Muscle of leg (tissue), 11 donors: ENCODE measurements around the gene EMCN. TPM values are rescaled to one million over a fixed set of nuclear protein-coding genes. Genes with fewer than 3 reads are reported as not detected.
A peak's percentile ranks its signal among the peaks of the same experiment; 100 is the strongest.
"Not testable (repeated sequence)": the region's sequence is repeated elsewhere in the genome, so short reads cannot be mapped to it uniquely, and the experiment has no call there.

Experiments
- DNase-seq: peaks from one replicate; pipeline ENCODE4 v3.0.0; 2013
- H3K27ac ChIP-seq: one replicate; pipeline ENCODE4 v1.5.1; 2013; ENCODE audit warnings: mild to moderate bottlenecking, low read length, control low read depth
- H3K27me3 ChIP-seq: one replicate; pipeline ENCODE4 v1.6.1; 2013; ENCODE audit warnings: low read length; ENCODE audit not compliant: control insufficient read depth, insufficient read depth
- H3K36me3 ChIP-seq: one replicate; pipeline ENCODE4 v1.6.1; 2013; ENCODE audit warnings: low read length; ENCODE audit not compliant: control insufficient read depth, insufficient read depth
- H3K4me1 ChIP-seq: one replicate; pipeline ENCODE4 v1.6.1; 2013; ENCODE audit warnings: low read length; ENCODE audit not compliant: control insufficient read depth, insufficient read depth
- H3K4me3 ChIP-seq: one replicate; pipeline ENCODE4 v1.5.1; 2013; ENCODE audit warnings: low read length, control low read depth
- H3K9me3 ChIP-seq: replicated peaks from 2 replicates; pipeline ENCODE4 v1.6.1; 2013; ENCODE audit warnings: low read depth, low read length; ENCODE audit not compliant: control insufficient read depth
- WGBS: methylation state at CpG from one replicate; pipeline ENCODE4 v1.1.5; 2013; ENCODE audit warnings: missing lambda C conversion rate; ENCODE audit not compliant: insufficient coverage; 5-methylcytosine and 5-hydroxymethylcytosine counted together
- polyA plus RNA-seq, 8 donors: library from polyadenylated mRNA; unstranded; fragments of 120-200 nt; gene quantifications; one replicate each; pipeline versions ENCODE4 v1.2.1 to v1.2.3, GENCODE V29; 2013; ENCODE audit warnings: inconsistent platforms in 1 of 8, low replicate concordance in 1 of 8; ENCODE audit not compliant: insufficient read length in 8 of 8, insufficient read depth in 1 of 8
- total RNA-seq: library from RNA; stranded (reverse); fragments of 120-200 nt; gene quantifications from one replicate; pipeline ENCODE4 v1.2.4, GENCODE V29; 2013

Gene EMCN
- total and polyA plus RNA-seq, 9 donors = 25.0 to 36.1 (median 31.1) TPM

DNA sequence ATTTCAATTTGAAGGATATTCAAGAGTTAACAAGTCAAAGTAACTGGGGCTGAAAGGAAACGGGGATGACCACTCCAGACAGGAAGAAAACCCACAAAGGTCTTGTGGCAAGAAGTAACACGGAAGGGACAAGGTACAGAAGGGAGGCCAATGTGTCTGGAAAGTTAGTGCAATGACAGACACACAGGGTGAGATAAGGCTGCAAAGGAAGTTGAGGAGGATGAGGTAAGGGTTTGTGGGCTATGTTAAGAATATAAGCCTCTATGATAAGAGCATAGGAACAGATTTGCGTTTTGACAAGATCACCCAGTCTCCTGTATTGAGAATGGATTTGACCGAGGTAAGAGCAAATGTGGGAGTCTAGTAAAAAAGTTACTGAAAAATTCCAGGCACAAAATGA is 21.9 kb upstream of the EMCN start:
- no peak for DNase-seq
- no peak overlapping the region for H3K4me3 ChIP-seq
- 46% methylated on average over 4 of the region's 4 CpGs for WGBS
- H3K27me3 ChIP-seq = no peaks in the 10 kb centered on the region
- no peaks in the 10 kb centered on the region for H3K9me3 ChIP-seq
- no peaks in the 10 kb centered on the region for H3K4me1 ChIP-seq
- H3K36me3 ChIP-seq = no peaks in the 10 kb centered on the region
- H3K27ac ChIP-seq = no peak overlapping the region

DNA sequence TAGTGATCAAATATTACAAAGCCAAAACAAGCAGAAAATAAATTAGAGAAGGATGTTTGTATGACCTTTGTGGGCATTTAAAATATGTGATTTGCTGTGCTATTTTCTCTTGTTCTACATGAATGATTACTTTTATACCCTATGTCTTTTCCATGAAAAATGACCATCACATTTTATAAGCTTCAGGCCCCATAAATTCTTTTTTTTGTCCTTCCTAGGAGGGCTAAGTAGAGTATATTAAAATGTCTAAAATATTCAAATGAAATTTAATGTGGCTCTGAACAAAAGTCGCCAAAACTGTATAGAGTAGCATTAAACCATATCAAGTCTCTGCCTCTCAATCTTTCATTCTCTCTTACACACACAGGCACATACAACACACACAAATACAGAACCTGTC is 15.9 kb upstream of the EMCN start:
- DNase-seq = no peak
- Histone ChIP-seq H3K36me3 (no peaks in the 10 kb centered on the region), H3K9me3 (no peaks in the 10 kb centered on the region), H3K27ac (no peak overlapping the region), H3K4me1 (no peaks in the 10 kb centered on the region), H3K4me3 (no peak overlapping the region), H3K27me3 (no peaks in the 10 kb centered on the region)
- no CpG with 5 or more reads among the region's 1 CpG for WGBS

DNA sequence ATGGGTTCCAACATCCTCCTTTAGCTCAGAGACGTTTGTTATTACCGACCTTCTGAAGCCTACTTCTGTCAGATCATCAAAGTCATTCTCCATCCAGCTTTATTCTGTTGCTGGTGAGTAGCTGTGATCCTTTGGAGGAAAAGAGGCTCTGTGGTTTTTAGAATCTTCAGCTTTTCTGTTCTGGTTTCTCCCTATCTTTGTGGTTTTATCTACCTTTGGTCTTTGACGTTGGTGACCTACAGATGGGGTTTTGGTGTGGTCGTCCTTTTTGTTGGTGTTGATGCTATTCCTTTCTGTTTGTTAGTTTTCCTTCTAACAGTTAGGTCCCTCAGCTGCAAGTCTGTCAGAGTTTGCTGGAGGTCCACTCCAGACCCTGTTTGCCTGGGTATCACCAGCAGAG is 12.3 kb upstream of the EMCN start:
- no CpG with 5 or more reads among the region's 4 CpGs for WGBS
- not testable (repeated sequence) for H3K9me3 ChIP-seq, H3K4me1 ChIP-seq, H3K27me3 ChIP-seq, DNase-seq, H3K27ac ChIP-seq, H3K36me3 ChIP-seq, H3K4me3 ChIP-seq

DNA sequence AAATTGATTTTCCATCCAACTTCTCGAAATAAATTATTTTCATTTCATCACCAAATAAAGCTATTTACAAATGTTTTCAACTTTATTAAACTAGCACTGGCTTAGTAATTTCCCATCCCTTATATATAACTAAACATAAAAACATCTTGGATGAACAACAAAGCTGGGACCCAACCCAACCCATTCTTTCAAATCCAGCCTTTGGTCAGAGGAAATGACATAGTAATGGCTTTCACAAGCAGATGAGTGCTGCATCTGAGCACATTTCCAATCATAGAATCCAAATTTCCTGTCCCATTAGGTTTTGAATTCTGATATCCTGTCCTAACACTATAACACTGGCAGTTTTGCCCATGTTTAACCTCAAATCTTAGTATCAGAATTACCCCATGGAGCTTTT is 7.9 kb upstream of the EMCN start:
- peak; percentile 77 for DNase-seq
- H3K27me3 ChIP-seq = no peaks in the 10 kb centered on the region
- no peaks in the 10 kb centered on the region for H3K36me3 ChIP-seq
- H3K27ac ChIP-seq = peak overlapping the region; percentile 32
- 0% methylated on average over 1 of the region's 1 CpG for WGBS
- no peaks in the 10 kb centered on the region for H3K9me3 ChIP-seq
- no peaks in the 10 kb centered on the region for H3K4me1 ChIP-seq
- H3K4me3 ChIP-seq = no peak overlapping the region

DNA sequence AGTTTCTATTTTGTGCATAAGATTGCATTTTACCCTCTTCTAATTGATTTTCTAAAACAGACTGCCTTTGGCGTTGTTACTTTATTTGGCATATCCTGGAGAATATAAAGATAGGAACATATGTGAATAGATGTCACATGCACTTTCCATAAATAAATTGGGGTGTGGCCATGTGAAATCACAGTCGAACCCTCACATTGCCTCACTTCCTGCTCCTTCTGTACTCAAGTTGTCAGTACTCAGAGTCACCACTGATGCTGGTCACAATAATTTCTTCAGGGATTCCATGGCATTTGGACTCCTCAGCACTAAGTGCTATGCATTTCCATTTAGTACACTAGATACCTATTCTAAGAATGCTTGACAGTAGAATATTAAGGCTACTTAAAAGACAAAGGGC is 1.4 kb upstream of the EMCN start:
- WGBS = 13% methylated on average over 1 of the region's 2 CpGs
- Histone ChIP-seq H3K4me3 (no peak overlapping the region), H3K36me3 (no peaks in the 10 kb centered on the region), H3K4me1 (no peaks in the 10 kb centered on the region), H3K27me3 (no peaks in the 10 kb centered on the region), H3K27ac (peak overlapping the region; percentile 18), H3K9me3 (no peaks in the 10 kb centered on the region)
- DNase-seq = peak; percentile 53

DNA sequence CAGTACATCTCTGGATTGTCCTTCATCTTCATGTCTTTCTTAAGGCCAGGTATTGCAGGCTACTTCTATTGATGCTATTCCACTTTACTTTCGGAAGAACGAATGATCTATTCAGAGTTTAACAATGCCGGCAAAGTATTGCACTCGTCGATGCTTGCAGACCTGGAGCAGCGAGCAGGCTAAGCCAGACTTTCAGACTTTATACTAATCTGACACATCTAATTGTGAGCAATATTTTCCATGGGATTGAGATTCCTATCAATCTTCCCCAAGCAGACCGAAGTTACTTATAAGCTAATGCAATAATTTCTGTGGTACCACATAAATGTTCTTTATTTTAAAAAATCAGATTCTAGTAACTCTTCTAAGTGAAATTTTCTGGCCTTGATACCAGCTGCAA is 1.6 kb downstream of the EMCN start:
- 71% methylated on average over 4 of the region's 7 CpGs for WGBS
- peak overlapping the region; percentile 56 for H3K27ac ChIP-seq

DNA sequence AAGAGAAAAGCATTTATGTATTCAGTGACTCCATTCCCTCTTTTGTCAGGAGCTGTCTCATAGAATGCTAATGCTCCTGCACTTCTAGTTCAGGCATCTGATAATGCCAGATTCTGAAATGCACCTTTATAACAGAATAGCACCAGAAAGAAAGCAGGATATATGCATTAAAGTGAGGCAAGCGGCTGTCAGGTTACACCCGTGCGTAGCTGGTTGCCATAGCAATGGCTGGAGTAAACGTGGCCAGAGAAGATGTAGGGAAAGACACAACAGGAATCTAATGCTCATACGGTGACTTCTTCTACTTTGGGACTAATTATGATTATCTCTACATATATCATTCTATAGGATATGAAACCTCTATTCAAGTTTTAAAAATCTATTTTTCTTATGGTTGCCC is 5.9 kb downstream of the EMCN start:
- H3K36me3 ChIP-seq = no peaks in the 10 kb centered on the region
- H3K27ac ChIP-seq = no peak overlapping the region
- WGBS = no CpG with 5 or more reads among the region's 5 CpGs
- H3K9me3 ChIP-seq = no peaks in the 10 kb centered on the region
- H3K4me1 ChIP-seq = no peaks in the 10 kb centered on the region
- DNase-seq = peak; percentile 42
- no peaks in the 10 kb centered on the region for H3K27me3 ChIP-seq
- no peak overlapping the region for H3K4me3 ChIP-seq

More for the DNA sequence above, 1.6 kb downstream of the EMCN start:
- H3K4me3 ChIP-seq = peak overlapping the region; percentile 31
- no peaks in the 10 kb centered on the region for H3K4me1 ChIP-seq
- no peaks in the 10 kb centered on the region for H3K9me3 ChIP-seq
- no peaks in the 10 kb centered on the region for H3K27me3 ChIP-seq
- no peaks in the 10 kb centered on the region for H3K36me3 ChIP-seq
- DNase-seq = no peak

DNA sequence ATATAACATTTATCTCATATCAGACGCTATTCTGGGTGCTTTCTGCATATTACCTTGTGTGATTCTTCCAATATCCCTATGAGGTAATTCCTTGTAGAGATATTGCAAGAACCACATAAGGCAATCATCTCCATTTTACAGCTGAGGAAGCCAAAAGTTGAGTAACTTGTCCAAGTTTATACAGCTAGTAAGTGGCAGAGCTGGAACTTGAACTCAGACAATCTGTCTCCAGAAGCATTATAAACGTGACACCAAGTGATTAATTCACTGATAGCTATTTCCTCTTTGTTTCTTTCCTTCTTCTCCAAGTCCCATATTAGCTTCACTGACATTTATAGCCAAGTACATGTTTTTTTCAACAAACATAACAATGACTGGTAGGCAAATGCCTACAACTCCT is 7.3 kb downstream of the EMCN start:
- Histone ChIP-seq H3K36me3 (no peaks in the 10 kb centered on the region), H3K9me3 (no peaks in the 10 kb centered on the region), H3K4me1 (no peaks in the 10 kb centered on the region), H3K4me3 (no peak overlapping the region), H3K27me3 (no peaks in the 10 kb centered on the region), H3K27ac (no peak overlapping the region)
- no CpG with 5 or more reads among the region's 2 CpGs for WGBS
- DNase-seq = no peak

DNA sequence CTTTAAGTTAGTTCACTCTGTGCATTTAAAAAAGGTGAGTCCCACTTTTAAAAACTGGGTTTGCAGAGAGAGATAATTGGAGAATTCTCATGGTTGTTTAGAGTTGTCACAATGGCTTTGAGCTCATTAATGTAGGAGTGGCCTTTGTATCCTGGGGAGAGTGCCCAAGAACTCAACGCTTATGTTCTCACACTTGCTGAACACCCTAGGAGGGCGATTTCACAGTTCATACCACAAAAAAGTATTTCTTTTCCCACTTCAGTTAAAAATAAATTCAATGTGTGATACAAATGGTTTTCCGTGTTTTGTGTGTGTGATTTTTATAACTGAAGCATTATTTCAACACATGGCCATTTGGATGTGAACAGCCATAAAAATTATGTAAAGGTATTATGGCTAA is 8.4 kb downstream of the EMCN start:
- no peaks in the 10 kb centered on the region for H3K27me3 ChIP-seq
- no peak for DNase-seq
- H3K36me3 ChIP-seq = no peaks in the 10 kb centered on the region
- no peak overlapping the region for H3K27ac ChIP-seq
- H3K9me3 ChIP-seq = no peaks in the 10 kb centered on the region
- WGBS = no CpG with 5 or more reads among the region's 3 CpGs
- H3K4me1 ChIP-seq = no peaks in the 10 kb centered on the region
- H3K4me3 ChIP-seq = no peak overlapping the region

DNA sequence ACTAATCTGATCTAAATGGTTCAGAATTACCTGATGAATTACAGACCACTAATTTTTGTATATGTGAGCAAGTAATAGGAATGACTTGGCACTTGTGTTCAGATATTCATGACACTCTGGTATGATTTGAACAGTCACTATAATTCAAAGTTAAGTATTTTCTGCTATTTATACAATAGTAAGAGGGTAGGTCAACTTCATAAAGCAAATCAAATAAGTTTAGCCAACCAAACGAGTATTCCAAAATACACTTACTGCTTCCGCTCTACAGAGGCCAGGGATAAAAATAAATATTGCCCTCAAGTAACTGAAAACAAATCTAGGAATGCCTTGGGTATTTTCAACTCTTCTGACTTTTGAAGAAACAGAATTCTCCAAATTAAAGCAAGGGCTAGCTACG is 9.1 kb downstream of the EMCN start:
- no CpG with 5 or more reads among the region's 3 CpGs for WGBS

DNA sequence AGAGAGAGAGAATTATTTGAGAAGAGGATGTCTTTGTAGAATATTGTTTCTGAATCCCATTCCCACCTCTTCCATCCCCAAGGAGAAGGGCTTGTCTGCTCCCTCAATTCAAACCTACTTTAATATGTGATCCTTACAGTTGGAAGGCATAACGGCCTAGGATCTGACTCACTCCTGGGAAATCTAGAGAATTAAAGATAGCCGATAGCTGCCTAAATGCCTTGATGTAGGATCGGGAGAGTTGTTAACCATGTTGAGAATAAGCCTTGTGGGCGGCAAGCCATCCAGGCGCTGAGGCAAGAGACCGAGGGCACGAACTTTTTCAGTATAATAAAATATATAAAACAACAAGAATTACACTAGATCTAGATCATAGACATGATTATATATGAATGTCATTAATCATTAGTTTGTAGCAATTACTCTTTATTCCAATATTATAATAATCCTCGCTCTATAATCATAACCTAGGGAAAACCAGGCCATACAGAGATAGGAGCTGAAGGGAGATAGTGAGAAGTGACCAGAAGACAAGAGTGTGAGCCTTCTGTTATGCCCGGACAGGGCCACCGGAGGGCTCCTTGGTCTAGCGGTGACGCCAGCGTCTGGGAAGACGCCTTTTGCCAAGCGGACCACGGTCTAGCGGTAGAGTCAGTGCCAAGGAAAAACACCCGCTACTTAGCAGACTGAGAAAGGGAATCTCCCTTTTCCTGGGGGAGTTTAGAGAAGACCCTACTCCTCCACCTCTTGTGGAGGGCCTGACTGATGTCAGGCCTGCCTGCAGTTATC is 13.5 kb downstream of the EMCN start:
- no peak for DNase-seq
- Histone ChIP-seq H3K4me1 (no peaks in the 10 kb centered on the region), H3K27ac (no peak overlapping the region), H3K4me3 (no peak overlapping the region), H3K27me3 (no peaks in the 10 kb centered on the region), H3K9me3 (no peaks in the 10 kb centered on the region), H3K36me3 (no peaks in the 10 kb centered on the region)
- WGBS = 98% methylated on average over 7 of the region's 18 CpGs

More for the DNA sequence above, 9.1 kb downstream of the EMCN start:
- Histone ChIP-seq H3K4me3 (no peak overlapping the region), H3K27ac (no peak overlapping the region), H3K4me1 (no peaks in the 10 kb centered on the region), H3K27me3 (no peaks in the 10 kb centered on the region), H3K9me3 (no peaks in the 10 kb centered on the region), H3K36me3 (no peaks in the 10 kb centered on the region)
- DNase-seq = no peak
